ENCODE data around the gene RICTOR. TPM values are rescaled to one million over a fixed set of nuclear protein-coding genes. Genes with fewer than 3 reads are reported as not detected.

RICTOR gene
- total and polyA plus RNA-seq, 9 of the 15 experiments (the other 6 are each of a cell fraction or from before 2014, with no cell fraction given) = 13.9 to 46.6 (median 22.6) TPM

Small RNA genes lying within 50 kb of the gene (small RNA-seq; reads per million reads assigned to genes)
- gene AIG1P1 = not detected

Other genes starting within 250 kb of the RICTOR start
- 0.18 and 0.24 TPM in 2 replicates for gene OSMR, start 228.4 kb downstream of the RICTOR start, total RNA-seq (2014; rRNA removed)
- 0.69 and 0.83 TPM in 2 replicates for gene OSMR, start 228.4 kb downstream of the RICTOR start, total RNA-seq (2014; rRNA removed; fragmentation: Illumina TruSeq; extraction: Trizol)
- gene OSMR, start 228.4 kb downstream of the RICTOR start, total RNA-seq (2015; rRNA removed; fragmentation: Illumina TruSeq; extraction: Trizol) = 0.94 and 1.1 TPM in 2 replicates
- 0.92 and 1.2 TPM in 2 replicates for gene OSMR, start 228.4 kb downstream of the RICTOR start, total RNA-seq (2021)
- gene OSMR, start 228.4 kb downstream of the RICTOR start, polyA plus RNA-seq (2011; rRNA removed) = 0.14 and 1.7 TPM in 2 replicates
- gene OSMR, start 228.4 kb downstream of the RICTOR start, polyA plus RNA-seq (2014; fragmentation: Illumina TruSeq; extraction: Trizol) = 1.5 and 1.7 TPM in 2 replicates
- gene OSMR, start 228.4 kb downstream of the RICTOR start, polyA plus RNA-seq (2014; fragmentation: Nextera tagmentation; extraction: Ambion mirVana) = under 1 TPM; 0.28 to 0.34 TPM
- gene OSMR, start 228.4 kb downstream of the RICTOR start, polyA plus RNA-seq (2014; rRNA removed) = 0.53 and 1.1 TPM in 2 replicates
- gene FYB1, start 145.2 kb upstream of the RICTOR start, total RNA-seq (2014; rRNA removed) = 6.7 TPM in 2 replicates
- gene FYB1, start 145.2 kb upstream of the RICTOR start, total RNA-seq (2014; rRNA removed; fragmentation: Illumina TruSeq; extraction: Trizol) = 15.6 and 16.5 TPM in 2 replicates
- 28.1 and 31.5 TPM in 2 replicates for gene FYB1, start 145.2 kb upstream of the RICTOR start, total RNA-seq (2015; rRNA removed; fragmentation: Illumina TruSeq; extraction: Trizol)
- 17.4 and 22.5 TPM in 2 replicates for gene FYB1, start 145.2 kb upstream of the RICTOR start, total RNA-seq (2021)
- 4.7 and 25.4 TPM in 2 replicates for gene FYB1, start 145.2 kb upstream of the RICTOR start, polyA plus RNA-seq (2011; rRNA removed)
- gene FYB1, start 145.2 kb upstream of the RICTOR start, polyA plus RNA-seq (2014; fragmentation: Illumina TruSeq; extraction: Trizol) = 13.7 and 18.4 TPM in 2 replicates
- 1 to 10 TPM; 9.4 to 9.7 TPM for gene FYB1, start 145.2 kb upstream of the RICTOR start, polyA plus RNA-seq (2014; fragmentation: Nextera tagmentation; extraction: Ambion mirVana)
- 7.4 and 8.0 TPM in 2 replicates for gene FYB1, start 145.2 kb upstream of the RICTOR start, polyA plus RNA-seq (2014; rRNA removed)